Kidney tubule cell (primary cell): ENCODE data around the gene DDX39A.

Experiments
- DNase-seq: peaks from one replicate; pipeline ENCODE4 v3.0.0-alpha.2; 2018; ENCODE audit warnings: low spot score

DDX39A gene

GRCh38 chr19:14363183-14364097 lies 55.7 kb downstream of the DDX39A start:
- peak; percentile 80 for DNase-seq

- DNase-seq = no peak
These were observed 57.3 kb downstream of the DDX39A start for GRCh38 chr19:14361824-14362223.
